Measurements from ENCODE around the gene NVL.

GRCh38 chr1:224304767-224305166 lies 25.2 kb downstream of the NVL start:
- TF ChIP-seq, protein P1, sequence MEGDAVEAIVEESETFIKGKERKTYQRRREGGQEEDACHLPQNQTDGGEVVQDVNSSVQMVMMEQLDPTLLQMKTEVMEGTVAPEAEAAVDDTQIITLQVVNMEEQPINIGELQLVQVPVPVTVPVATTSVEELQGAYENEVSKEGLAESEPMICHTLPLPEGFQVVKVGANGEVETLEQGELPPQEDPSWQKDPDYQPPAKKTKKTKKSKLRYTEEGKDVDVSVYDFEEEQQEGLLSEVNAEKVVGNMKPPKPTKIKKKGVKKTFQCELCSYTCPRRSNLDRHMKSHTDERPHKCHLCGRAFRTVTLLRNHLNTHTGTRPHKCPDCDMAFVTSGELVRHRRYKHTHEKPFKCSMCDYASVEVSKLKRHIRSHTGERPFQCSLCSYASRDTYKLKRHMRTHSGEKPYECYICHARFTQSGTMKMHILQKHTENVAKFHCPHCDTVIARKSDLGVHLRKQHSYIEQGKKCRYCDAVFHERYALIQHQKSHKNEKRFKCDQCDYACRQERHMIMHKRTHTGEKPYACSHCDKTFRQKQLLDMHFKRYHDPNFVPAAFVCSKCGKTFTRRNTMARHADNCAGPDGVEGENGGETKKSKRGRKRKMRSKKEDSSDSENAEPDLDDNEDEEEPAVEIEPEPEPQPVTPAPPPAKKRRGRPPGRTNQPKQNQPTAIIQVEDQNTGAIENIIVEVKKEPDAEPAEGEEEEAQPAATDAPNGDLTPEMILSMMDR (conservative IDR thresholded peaks at IDR 0.05; ENCODE audit: low read length) = no peak
- TF ChIP-seq EZH2phosphoT487 (IDR thresholded peaks at IDR 0.05; ENCODE audit: borderline replicate concordance) = no peak

All from Loucy (cell line).